Activated CD8-positive, alpha-beta T cell treated with anti-CD3 and anti-CD28 coated beads for 36 hours (primary cell): Measurements from ENCODE around the gene PRPH. TPM values are rescaled to one million over a fixed set of nuclear protein-coding genes. Genes with fewer than 3 reads are reported as not detected.
"Not testable (repeated sequence)": the region's sequence is repeated elsewhere in the genome, so short reads cannot be mapped to it uniquely, and the experiment has no call there.

ENCODE experiments used
- ATAC-seq: fragments of 200-7000 bp; cut with Tn5 transposase; one replicate; pipeline ENCODE4 v1.10.0; 2021; ENCODE audit warnings: mild to moderate bottlenecking, moderate library complexity
- CTCF ChIA-PET: fragments of 350-600 bp; sonication (Branson Sonifier 250); formaldehyde crosslinking; loops from one replicate; lab custom pipeline; 2021; ENCODE audit warnings: antibody characterized with exemption; lab: Charles Lee
- POLR2A ChIA-PET: fragments of 350-600 bp; sonication (Branson Sonifier 250); formaldehyde crosslinking; loops from one replicate; lab custom pipeline; 2021; ENCODE audit warnings: antibody characterized with exemption; lab: Charles Lee
- DNase-seq: peaks from one replicate; pipeline ENCODE4 v3.0.0-alpha.2; 2020
- H3K27ac Mint-ChIP-seq: one replicate; pipeline ENCODE4 v1.8.0; 2021; ENCODE audit warnings: mild to moderate bottlenecking, mixed read lengths
- H3K27me3 Mint-ChIP-seq: one replicate; pipeline ENCODE4 v1.8.0; 2021; ENCODE audit warnings: mixed read lengths
- H3K36me3 Mint-ChIP-seq: one replicate; pipeline ENCODE4 v1.8.0; 2021; ENCODE audit warnings: low read depth, mixed read lengths
- H3K4me1 Mint-ChIP-seq: one replicate; pipeline ENCODE4 v1.8.0; 2021; ENCODE audit warnings: low read depth, mixed read lengths
- H3K4me3 Mint-ChIP-seq: one replicate; pipeline ENCODE4 v1.8.0; 2021; ENCODE audit warnings: mild to moderate bottlenecking, moderate library complexity, mixed read lengths
- H3K9me3 Mint-ChIP-seq: one replicate; pipeline ENCODE4 v1.8.0; 2021; ENCODE audit warnings: mixed read lengths
- intact Hi-C: fragments of 100-400 bp; cut with micrococcal nuclease; formaldehyde crosslinking; loops from one replicate; pipeline ENCODE4 v1.10.0; 2022
- total RNA-seq, 2 experiments: library from RNA; stranded (reverse); gene quantifications; one replicate each; pipeline ENCODE4 v1.2.3, GENCODE V29; 2021
- TF ChIP-seq, protein P1 (sequence below): fragments of 200-600 bp; IDR thresholded peaks from one replicate; pipeline ENCODE4 v1.8.0; 2022; ENCODE audit warnings: antibody characterized with exemption, mild to moderate bottlenecking

Gene PRPH
- total RNA-seq, 2 experiments from 2014 or later, result not detected

- Mint-ChIP-seq H3K36me3 (peaks cover 16% of the 10 kb centered on the region), H3K4me3 (no peak overlapping the region), H3K27ac (no peak overlapping the region), H3K27me3 (peaks cover 49% of the 10 kb centered on the region), H3K9me3 (no peaks in the 10 kb centered on the region), H3K4me1 (peaks cover 14% of the 10 kb centered on the region)
- ATAC-seq (no peak), DNase-seq (peak; percentile 30)
- intact Hi-C loops, result no loop called here
- POLR2A ChIA-PET, result interaction anchor here (1.6 to 3.3 kb wide), 3 partner anchors 10 to 40 kb away, joined by 4 to 17 read pairs (median 11); partner anchors contain the start of gene TROAP
- CTCF ChIA-PET, result interaction anchor here (0.8 to 4.1 kb wide), 10 partner anchors 9 to 46 kb away, joined by 3 to 52 read pairs (median 12); partner anchors contain the start of genes DNAJC22, PRPH and TROAP
- TF ChIP-seq, protein P1, sequence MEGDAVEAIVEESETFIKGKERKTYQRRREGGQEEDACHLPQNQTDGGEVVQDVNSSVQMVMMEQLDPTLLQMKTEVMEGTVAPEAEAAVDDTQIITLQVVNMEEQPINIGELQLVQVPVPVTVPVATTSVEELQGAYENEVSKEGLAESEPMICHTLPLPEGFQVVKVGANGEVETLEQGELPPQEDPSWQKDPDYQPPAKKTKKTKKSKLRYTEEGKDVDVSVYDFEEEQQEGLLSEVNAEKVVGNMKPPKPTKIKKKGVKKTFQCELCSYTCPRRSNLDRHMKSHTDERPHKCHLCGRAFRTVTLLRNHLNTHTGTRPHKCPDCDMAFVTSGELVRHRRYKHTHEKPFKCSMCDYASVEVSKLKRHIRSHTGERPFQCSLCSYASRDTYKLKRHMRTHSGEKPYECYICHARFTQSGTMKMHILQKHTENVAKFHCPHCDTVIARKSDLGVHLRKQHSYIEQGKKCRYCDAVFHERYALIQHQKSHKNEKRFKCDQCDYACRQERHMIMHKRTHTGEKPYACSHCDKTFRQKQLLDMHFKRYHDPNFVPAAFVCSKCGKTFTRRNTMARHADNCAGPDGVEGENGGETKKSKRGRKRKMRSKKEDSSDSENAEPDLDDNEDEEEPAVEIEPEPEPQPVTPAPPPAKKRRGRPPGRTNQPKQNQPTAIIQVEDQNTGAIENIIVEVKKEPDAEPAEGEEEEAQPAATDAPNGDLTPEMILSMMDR, result no peak
Observed at GRCh38 chr12:49332891-49333371, 38.0 kb downstream of the PRPH start.

- intact Hi-C loops, DNase-seq, H3K27ac Mint-ChIP-seq, H3K4me3 Mint-ChIP-seq, H3K9me3 Mint-ChIP-seq, POLR2A ChIA-PET, ATAC-seq: not testable (repeated sequence)
- Mint-ChIP-seq H3K4me1 (peaks cover 15% of the 10 kb centered on the region), H3K27me3 (peaks cover 57% of the 10 kb centered on the region), H3K36me3 (peaks cover 14% of the 10 kb centered on the region)
- CTCF ChIA-PET, result interaction anchor here (1.3 to 4.1 kb wide), 5 partner anchors 9 to 45 kb away, joined by 4 to 52 read pairs (median 16); partner anchors contain the start of gene DNAJC22
Observed at GRCh38 chr12:49333778-49334177, 38.8 kb downstream of the PRPH start.

GRCh38 chr12:49334226-49334625, 39.3 kb downstream of the PRPH start:
- Mint-ChIP-seq H3K27me3 (peaks cover 60% of the 10 kb centered on the region), H3K4me1 (peaks cover 15% of the 10 kb centered on the region), H3K9me3 (no peaks in the 10 kb centered on the region), H3K27ac (no peak overlapping the region), H3K36me3 (peaks cover 10% of the 10 kb centered on the region), H3K4me3 (no peak overlapping the region)
- DNase-seq, result no peak
- intact Hi-C loops, result no loop called here
- no peak for ATAC-seq
- ChIA-PET POLR2A (interaction anchor here (0.7 to 1.0 kb wide), 2 partner anchors 11 to 32 kb away, joined by 3 read pairs; partner anchors contain the start of gene TROAP), CTCF (interaction anchor here (0.7 to 5.8 kb wide), 7 partner anchors 8 to 481 kb away, joined by 3 to 52 read pairs (median 16); partner anchors contain the start of gene DNAJC22)
- TF ChIP-seq, protein P1, result no peak

DNA sequence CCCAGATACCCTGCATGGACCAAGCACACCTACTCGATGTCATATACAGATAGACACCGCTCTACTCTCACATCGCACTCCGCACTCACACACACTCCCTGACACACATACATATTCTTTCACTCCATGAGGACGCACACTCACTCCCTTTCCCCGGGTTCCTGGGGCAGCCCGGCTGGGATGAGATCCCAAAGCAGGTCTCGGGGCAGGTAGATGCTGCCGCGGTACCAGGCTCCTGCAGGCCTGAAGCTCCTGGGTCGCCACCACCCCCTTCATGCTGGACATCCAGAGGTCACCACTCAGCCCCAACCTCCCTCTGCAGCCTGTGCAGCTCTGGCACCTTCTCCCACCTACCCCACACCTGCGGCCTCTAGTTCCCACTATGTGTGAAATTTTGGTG, 39.7 kb downstream of the PRPH start:
- ChIA-PET CTCF (interaction anchor here (0.7 to 5.8 kb wide), 6 partner anchors 11 to 482 kb away, joined by 3 to 40 read pairs (median 14); partner anchors contain the start of genes DNAJC22 and PRPH), POLR2A (interaction anchor here (0.7 to 1.0 kb wide), 2 partner anchors 11 to 32 kb away, joined by 3 read pairs; partner anchors contain the start of gene TROAP)
- Mint-ChIP-seq H3K4me1 (peaks cover 15% of the 10 kb centered on the region), H3K9me3 (no peaks in the 10 kb centered on the region), H3K27ac (no peak overlapping the region), H3K27me3 (peaks cover 62% of the 10 kb centered on the region), H3K36me3 (peaks cover 10% of the 10 kb centered on the region), H3K4me3 (no peak overlapping the region)
- ATAC-seq (no peak), DNase-seq (no peak)
- TF ChIP-seq, protein P1, result no peak
- intact Hi-C loops, result no loop called here

GRCh38 chr12:49335118-49335954, 40.4 kb downstream of the PRPH start:
- TF ChIP-seq, protein P1, result no peak
- ATAC-seq, result no peak
- no peaks in the 10 kb centered on the region for H3K9me3 Mint-ChIP-seq
- intact Hi-C loops, result no loop called here
- H3K36me3 Mint-ChIP-seq, result peaks cover 10% of the 10 kb centered on the region
- DNase-seq, result no peak
- peaks cover 15% of the 10 kb centered on the region for H3K4me1 Mint-ChIP-seq
- H3K27ac Mint-ChIP-seq, result no peak overlapping the region
- CTCF ChIA-PET, result interaction anchor here (0.7 to 5.8 kb wide), 7 partner anchors 10 to 482 kb away, joined by 3 to 40 read pairs (median 6); partner anchors contain the start of genes DNAJC22 and PRPH
- H3K4me3 Mint-ChIP-seq, result no peak overlapping the region
- POLR2A ChIA-PET, result interaction anchor here (1.0 kb wide), 1 partner anchor 31 kb away, joined by 3 read pairs; no protein-coding TSS in a partner anchor
- peaks cover 62% of the 10 kb centered on the region for H3K27me3 Mint-ChIP-seq
